K562 (cell line): Measurements from ENCODE around the gene KEL. TPM values are rescaled to one million over a fixed set of nuclear protein-coding genes. Genes with fewer than 3 reads are reported as not detected.

Source experiments
- CHD1 ChIP-seq: fragments of 200-600 bp; sonication (generic); IDR thresholded peaks from one replicate; pipeline ENCODE4 v1.6.1; 2012; ENCODE audit warnings: mild to moderate bottlenecking, moderate library complexity, low read length, inconsistent platforms
- SIN3B ChIP-seq: fragments of 450-650 bp; IDR thresholded peaks from 2 replicates; pipeline ENCODE4 v1.6.1; 2017; ENCODE audit warnings: low read depth, mild to moderate bottlenecking, moderate library complexity
- polyA plus RNA-seq, 8 experiments: library from polyadenylated mRNA; depleted of rRNA in 4 of 8; stranded (reverse) in 5 of 8; unstranded in 3 of 8; fragments of >200 nt; fragmentation: Nextera tagmentation in 2 of 8; fragmentation: Illumina TruSeq in 1 of 8; extraction: Ambion mirVana in 2 of 8; extraction: Trizol in 1 of 8; gene quantifications; 2 replicates each; pipeline versions ENCODE4 v1.2.1 to v1.2.3, GENCODE V29; 2011 to 2014; ENCODE audit warnings: inconsistent platforms in 1 of 8, missing spikeins in 1 of 8
- total RNA-seq, 7 experiments: library from RNA; depleted of rRNA in 6 of 7; stranded (reverse); fragments of >200 nt in 6 of 7; fragmentation: Illumina TruSeq in 2 of 7; extraction: Trizol in 2 of 7; gene quantifications; 2 replicates each; pipeline versions ENCODE4 v1.2.1 to v1.2.3, GENCODE V29; 2011 to 2021; ENCODE audit warnings: low replicate concordance in 1 of 7
- TF ChIP-seq, protein P1 (sequence below), 2 experiments: fragments of 450-650 bp in 1 of 2; sonication (generic) in 1 of 2; formaldehyde crosslinking in 1 of 2; IDR thresholded peaks; 2 replicates each; pipeline versions ENCODE4 v1.7.1 to v1.9.0; 2016 to 2022; ENCODE audit warnings: inconsistent platforms in 1 of 2, mild to moderate bottlenecking in 1 of 2, missing genetic modification reagents in 1 of 2
- TF ChIP-seq, protein P2 (sequence below): sonication (generic); formaldehyde crosslinking; IDR thresholded peaks from 2 replicates; pipeline ENCODE4 v1.8.0; 2022; ENCODE audit warnings: missing genetic modification reagents, mild to moderate bottlenecking, borderline replicate concordance
- TF ChIP-seq, protein P3 (sequence below): fragments of 250-450 bp; sonication (Bioruptor Pico); IDR thresholded peaks from 2 replicates; pipeline ENCODE4 v1.4.0; 2020; ENCODE audit warnings: mild to moderate bottlenecking
- TF ChIP-seq, protein P4 (sequence below): sonication (generic); formaldehyde crosslinking; IDR thresholded peaks from 2 replicates; pipeline ENCODE4 v1.8.0; 2022; ENCODE audit warnings: mild to moderate bottlenecking, low read depth, missing genetic modification reagents
- TF ChIP-seq, protein P5 (sequence below): sonication (generic); formaldehyde crosslinking; IDR thresholded peaks from 2 replicates; pipeline ENCODE4 v1.8.0; 2022; ENCODE audit warnings: mild to moderate bottlenecking, missing genetic modification reagents, borderline replicate concordance

The KEL gene
- total and polyA plus RNA-seq, 9 of the 15 experiments (the other 6 are each of a cell fraction or from before 2014, with no cell fraction given), result 9.0 to 47.4 (median 22.2) TPM

DNA sequence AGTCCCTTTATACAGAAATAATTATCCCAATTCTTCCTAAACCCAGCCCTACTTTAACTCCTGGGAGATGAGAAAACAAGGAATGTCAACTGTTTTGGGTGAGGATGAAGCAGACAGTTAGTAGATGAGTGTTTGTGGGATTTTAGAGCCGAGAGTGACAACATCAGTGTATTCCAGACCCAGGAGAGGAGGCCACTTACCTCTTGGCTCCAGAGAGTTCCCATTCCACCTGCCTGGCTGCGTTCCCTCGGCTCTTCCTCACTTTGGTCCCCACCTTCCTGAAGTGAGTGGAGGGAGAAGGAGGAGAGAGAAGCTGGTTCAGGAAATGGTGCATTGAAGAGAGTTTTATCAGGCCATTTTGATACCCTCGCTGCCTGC lies 579 bp downstream of the KEL start (continued):
- TF ChIP-seq, protein P1, sequence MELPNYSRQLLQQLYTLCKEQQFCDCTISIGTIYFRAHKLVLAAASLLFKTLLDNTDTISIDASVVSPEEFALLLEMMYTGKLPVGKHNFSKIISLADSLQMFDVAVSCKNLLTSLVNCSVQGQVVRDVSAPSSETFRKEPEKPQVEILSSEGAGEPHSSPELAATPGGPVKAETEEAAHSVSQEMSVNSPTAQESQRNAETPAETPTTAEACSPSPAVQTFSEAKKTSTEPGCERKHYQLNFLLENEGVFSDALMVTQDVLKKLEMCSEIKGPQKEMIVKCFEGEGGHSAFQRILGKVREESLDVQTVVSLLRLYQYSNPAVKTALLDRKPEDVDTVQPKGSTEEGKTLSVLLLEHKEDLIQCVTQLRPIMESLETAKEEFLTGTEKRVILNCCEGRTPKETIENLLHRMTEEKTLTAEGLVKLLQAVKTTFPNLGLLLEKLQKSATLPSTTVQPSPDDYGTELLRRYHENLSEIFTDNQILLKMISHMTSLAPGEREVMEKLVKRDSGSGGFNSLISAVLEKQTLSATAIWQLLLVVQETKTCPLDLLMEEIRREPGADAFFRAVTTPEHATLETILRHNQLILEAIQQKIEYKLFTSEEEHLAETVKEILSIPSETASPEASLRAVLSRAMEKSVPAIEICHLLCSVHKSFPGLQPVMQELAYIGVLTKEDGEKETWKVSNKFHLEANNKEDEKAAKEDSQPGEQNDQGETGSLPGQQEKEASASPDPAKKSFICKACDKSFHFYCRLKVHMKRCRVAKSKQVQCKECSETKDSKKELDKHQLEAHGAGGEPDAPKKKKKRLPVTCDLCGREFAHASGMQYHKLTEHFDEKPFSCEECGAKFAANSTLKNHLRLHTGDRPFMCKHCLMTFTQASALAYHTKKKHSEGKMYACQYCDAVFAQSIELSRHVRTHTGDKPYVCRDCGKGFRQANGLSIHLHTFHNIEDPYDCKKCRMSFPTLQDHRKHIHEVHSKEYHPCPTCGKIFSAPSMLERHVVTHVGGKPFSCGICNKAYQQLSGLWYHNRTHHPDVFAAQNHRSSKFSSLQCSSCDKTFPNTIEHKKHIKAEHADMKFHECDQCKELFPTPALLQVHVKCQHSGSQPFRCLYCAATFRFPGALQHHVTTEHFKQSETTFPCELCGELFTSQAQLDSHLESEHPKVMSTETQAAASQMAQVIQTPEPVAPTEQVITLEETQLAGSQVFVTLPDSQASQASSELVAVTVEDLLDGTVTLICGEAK (IDR thresholded peaks at IDR 0.05), result 0 out of 2 replicates have a peak, but pooled peaks have one; percentile 49
- TF ChIP-seq, protein P1 (CRISPR knock-in tag; IDR thresholded peaks at IDR 0.05), result no peak
- TF ChIP-seq, protein P2, sequence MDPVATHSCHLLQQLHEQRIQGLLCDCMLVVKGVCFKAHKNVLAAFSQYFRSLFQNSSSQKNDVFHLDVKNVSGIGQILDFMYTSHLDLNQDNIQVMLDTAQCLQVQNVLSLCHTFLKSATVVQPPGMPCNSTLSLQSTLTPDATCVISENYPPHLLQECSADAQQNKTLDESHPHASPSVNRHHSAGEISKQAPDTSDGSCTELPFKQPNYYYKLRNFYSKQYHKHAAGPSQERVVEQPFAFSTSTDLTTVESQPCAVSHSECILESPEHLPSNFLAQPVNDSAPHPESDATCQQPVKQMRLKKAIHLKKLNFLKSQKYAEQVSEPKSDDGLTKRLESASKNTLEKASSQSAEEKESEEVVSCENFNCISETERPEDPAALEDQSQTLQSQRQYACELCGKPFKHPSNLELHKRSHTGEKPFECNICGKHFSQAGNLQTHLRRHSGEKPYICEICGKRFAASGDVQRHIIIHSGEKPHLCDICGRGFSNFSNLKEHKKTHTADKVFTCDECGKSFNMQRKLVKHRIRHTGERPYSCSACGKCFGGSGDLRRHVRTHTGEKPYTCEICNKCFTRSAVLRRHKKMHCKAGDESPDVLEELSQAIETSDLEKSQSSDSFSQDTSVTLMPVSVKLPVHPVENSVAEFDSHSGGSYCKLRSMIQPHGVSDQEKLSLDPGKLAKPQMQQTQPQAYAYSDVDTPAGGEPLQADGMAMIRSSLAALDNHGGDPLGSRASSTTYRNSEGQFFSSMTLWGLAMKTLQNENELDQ (CRISPR knock-in tag), result peak; percentile 64; the same call in 1 of the 2 replicates
- TF ChIP-seq CHD1, result peak; percentile 86
- TF ChIP-seq, protein P3, sequence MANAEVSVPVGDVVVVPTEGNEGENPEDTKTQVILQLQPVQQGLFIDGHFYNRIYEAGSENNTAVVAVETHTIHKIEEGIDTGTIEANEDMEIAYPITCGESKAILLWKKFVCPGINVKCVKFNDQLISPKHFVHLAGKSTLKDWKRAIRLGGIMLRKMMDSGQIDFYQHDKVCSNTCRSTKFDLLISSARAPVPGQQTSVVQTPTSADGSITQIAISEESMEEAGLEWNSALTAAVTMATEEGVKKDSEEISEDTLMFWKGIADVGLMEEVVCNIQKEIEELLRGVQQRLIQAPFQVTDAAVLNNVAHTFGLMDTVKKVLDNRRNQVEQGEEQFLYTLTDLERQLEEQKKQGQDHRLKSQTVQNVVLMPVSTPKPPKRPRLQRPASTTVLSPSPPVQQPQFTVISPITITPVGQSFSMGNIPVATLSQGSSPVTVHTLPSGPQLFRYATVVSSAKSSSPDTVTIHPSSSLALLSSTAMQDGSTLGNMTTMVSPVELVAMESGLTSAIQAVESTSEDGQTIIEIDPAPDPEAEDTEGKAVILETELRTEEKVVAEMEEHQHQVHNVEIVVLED (CRISPR knock-in tag), result no peak
- TF ChIP-seq, protein P4, sequence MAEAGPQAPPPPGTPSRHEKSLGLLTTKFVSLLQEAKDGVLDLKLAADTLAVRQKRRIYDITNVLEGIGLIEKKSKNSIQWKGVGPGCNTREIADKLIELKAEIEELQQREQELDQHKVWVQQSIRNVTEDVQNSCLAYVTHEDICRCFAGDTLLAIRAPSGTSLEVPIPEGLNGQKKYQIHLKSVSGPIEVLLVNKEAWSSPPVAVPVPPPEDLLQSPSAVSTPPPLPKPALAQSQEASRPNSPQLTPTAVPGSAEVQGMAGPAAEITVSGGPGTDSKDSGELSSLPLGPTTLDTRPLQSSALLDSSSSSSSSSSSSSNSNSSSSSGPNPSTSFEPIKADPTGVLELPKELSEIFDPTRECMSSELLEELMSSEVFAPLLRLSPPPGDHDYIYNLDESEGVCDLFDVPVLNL, result 0 out of 2 replicates have a peak, but pooled peaks have one; percentile 34
- TF ChIP-seq SIN3B, result peak; percentile 17; the same call in 1 of the 2 replicates
- TF ChIP-seq, protein P5, sequence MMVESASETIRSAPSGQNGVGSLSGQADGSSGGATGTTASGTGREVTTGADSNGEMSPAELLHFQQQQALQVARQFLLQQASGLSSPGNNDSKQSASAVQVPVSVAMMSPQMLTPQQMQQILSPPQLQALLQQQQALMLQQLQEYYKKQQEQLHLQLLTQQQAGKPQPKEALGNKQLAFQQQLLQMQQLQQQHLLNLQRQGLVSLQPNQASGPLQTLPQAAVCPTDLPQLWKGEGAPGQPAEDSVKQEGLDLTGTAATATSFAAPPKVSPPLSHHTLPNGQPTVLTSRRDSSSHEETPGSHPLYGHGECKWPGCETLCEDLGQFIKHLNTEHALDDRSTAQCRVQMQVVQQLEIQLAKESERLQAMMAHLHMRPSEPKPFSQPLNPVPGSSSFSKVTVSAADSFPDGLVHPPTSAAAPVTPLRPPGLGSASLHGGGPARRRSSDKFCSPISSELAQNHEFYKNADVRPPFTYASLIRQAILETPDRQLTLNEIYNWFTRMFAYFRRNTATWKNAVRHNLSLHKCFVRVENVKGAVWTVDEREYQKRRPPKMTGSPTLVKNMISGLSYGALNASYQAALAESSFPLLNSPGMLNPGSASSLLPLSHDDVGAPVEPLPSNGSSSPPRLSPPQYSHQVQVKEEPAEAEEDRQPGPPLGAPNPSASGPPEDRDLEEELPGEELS (CRISPR knock-in tag), result no peak
